ENCODE results near the gene ZNF423. TPM values are rescaled to one million over a fixed set of nuclear protein-coding genes. Genes with fewer than 3 reads are reported as not detected.

The ZNF423 gene
- total RNA-seq, 4 donors from 2014 or later, result 0.72 to 5.9 (median 1.1) TPM

DNA sequence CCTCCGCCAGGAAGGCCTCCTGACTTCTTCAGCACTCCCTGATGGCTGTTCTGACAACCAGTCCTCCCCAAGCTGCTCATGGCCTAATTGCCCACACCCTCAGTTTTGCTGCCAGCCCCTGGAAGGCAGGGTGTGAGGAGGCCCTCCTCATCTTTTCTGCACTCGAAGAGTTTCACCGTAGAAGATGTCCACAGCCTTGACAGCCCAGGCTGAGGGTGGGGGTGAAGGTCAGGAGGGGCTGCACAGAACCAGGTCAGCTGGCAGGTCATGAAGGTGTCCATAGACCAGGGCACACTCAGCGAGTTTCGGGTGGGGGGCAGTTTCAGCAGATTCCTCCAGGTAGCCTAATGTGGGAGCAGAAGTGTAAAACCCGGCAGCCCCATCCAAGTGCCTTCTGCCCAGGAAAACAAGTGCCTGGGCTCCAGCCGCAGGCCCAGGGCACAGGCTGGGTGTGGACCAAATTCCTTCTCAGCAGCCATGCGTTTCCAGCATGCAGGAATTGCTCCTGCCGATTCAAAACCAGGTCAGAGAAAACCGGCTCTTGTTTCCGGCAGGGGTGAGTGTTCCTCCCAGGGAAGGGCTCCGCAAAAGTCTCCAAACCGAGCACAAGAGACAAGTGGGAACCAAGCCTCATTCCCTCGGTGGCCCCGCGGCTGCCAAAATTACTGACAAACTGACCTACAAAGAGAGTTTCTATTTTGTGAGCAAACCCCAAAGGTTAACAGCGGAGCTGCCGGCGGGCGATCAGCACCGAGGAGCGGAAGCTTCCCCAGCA, 253.5 kb downstream of the ZNF423 start:
- WGBS, 2 donors, result 31 to 79% methylated on average over 9 to 16 of the region's 22 CpGs
- Histone ChIP-seq H3K36me3 (no peaks in the 10 kb centered on the region), H3K27me3 (no peaks in the 10 kb centered on the region), H3K4me1 (peaks cover 0 to 12% (median 4%) of the 10 kb centered on the region in 3 donors), H3K27ac (no peak overlapping the region), H3K4me3 (peak overlapping the region in 2 of 4 donors; percentile 3 to 12), H3K9me3 (no peaks in the 10 kb centered on the region)
- intact Hi-C loops (cut with DNase I), result no loop called here
- TF ChIP-seq, protein P1, sequence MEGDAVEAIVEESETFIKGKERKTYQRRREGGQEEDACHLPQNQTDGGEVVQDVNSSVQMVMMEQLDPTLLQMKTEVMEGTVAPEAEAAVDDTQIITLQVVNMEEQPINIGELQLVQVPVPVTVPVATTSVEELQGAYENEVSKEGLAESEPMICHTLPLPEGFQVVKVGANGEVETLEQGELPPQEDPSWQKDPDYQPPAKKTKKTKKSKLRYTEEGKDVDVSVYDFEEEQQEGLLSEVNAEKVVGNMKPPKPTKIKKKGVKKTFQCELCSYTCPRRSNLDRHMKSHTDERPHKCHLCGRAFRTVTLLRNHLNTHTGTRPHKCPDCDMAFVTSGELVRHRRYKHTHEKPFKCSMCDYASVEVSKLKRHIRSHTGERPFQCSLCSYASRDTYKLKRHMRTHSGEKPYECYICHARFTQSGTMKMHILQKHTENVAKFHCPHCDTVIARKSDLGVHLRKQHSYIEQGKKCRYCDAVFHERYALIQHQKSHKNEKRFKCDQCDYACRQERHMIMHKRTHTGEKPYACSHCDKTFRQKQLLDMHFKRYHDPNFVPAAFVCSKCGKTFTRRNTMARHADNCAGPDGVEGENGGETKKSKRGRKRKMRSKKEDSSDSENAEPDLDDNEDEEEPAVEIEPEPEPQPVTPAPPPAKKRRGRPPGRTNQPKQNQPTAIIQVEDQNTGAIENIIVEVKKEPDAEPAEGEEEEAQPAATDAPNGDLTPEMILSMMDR (IDR thresholded peaks at IDR 0.05), result no peak
- TF ChIP-seq POLR2A (IDR thresholded peaks at IDR 0.05), result no peak
- no peak for DNase-seq

DNA sequence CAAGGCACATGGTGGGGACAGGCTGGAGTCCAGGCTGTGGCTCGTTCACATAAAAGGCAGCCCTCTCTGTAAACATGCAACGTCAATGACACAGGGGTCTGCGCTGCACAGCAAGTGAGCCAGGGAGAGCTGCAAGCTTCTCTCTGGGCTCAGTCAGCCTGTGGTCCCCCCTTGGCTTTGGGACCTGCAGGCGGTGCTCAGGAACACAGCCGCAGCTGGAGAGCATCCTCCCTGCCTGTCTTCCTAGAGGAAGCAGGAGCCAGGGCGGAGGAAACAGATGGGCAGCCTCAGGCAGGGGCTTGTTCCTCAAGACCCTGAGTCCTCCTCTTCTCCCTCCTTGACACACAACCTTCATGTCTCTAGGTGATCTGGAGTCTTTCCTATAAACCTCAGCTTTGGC, 254.3 kb downstream of the ZNF423 start:
- no peak for DNase-seq

DNA sequence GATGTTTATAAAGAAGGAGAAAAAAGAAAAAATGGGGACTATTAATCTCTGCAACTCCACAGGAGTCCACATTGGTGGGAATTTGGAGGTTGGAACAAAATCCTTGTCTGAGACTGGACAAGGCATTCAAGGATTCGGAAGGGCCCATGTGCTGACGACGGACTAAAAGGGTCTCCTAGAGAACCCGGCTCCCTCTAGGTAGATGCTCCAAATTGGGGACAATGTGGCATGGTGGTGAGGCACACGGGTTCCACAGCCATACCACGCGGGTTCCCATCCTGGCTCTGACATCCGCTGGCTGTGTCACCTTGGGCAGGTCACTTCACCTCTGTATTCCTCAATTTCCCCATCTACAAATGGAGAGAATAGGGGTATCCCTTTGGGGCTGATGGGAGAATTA, 254.9 kb downstream of the ZNF423 start:
- no peaks in the 10 kb centered on the region for H3K9me3 ChIP-seq
- H3K4me1 ChIP-seq, result peaks cover 4 to 24% (median 6%) of the 10 kb centered on the region in 3 donors
- intact Hi-C loops (cut with DNase I), result no loop called here
- TF ChIP-seq, protein P1 (IDR thresholded peaks at IDR 0.05), result no peak
- TF ChIP-seq POLR2A (IDR thresholded peaks at IDR 0.05), result no peak
- H3K36me3 ChIP-seq, result no peaks in the 10 kb centered on the region
- no peak for DNase-seq
- no peak overlapping the region for H3K27ac ChIP-seq
- 91 to 93% methylated on average over 6 to 8 of the region's 8 CpGs for WGBS, 2 donors
- H3K27me3 ChIP-seq, result no peaks in the 10 kb centered on the region
- H3K4me3 ChIP-seq, result no peak overlapping the region

More for the DNA sequence above, 254.3 kb downstream of the ZNF423 start:
- intact Hi-C loops (cut with DNase I), result no loop called here
- 40 to 82% methylated on average over 1 to 2 of the region's 6 CpGs for WGBS, 2 donors
- TF ChIP-seq POLR2A (IDR thresholded peaks at IDR 0.05), result no peak
- TF ChIP-seq, protein P1 (IDR thresholded peaks at IDR 0.05), result no peak
- Histone ChIP-seq H3K27ac (no peak overlapping the region), H3K9me3 (no peaks in the 10 kb centered on the region), H3K36me3 (no peaks in the 10 kb centered on the region), H3K4me1 (peaks cover 3 to 18% (median 4%) of the 10 kb centered on the region in 3 donors), H3K27me3 (no peaks in the 10 kb centered on the region), H3K4me3 (no peak overlapping the region)

DNA sequence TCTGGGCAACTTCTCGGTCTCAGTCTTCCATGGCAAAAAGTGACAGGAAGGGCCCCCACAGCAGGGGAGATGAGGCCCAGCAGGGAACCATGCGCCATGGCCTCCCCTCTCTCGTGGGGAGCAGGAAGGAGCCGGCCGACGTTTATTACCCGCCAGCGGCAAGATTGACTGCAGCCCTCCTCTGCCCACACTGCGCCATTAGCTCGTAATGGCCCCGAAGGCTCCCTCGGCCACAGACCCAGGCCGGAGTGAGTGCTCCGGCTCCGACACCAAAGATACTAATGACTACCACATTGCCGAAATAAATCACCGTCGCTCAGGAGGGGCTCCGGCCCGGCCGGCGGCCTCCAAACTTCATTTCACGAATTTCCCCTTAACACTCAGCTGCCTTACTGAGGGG, 255.4 kb downstream of the ZNF423 start:
- Histone ChIP-seq H3K27ac (no peak overlapping the region), H3K9me3 (no peaks in the 10 kb centered on the region), H3K27me3 (no peaks in the 10 kb centered on the region), H3K4me3 (no peak overlapping the region), H3K4me1 (peaks cover 4 to 26% (median 6%) of the 10 kb centered on the region in 3 donors), H3K36me3 (no peaks in the 10 kb centered on the region)
- no peak for DNase-seq
- WGBS, 2 donors, result 85 to 90% methylated on average over 20 to 22 of the region's 23 CpGs
- intact Hi-C loops (cut with DNase I), result no loop called here
- no peak for TF ChIP-seq POLR2A (IDR thresholded peaks at IDR 0.05)
- TF ChIP-seq, protein P1 (IDR thresholded peaks at IDR 0.05), result no peak

DNA sequence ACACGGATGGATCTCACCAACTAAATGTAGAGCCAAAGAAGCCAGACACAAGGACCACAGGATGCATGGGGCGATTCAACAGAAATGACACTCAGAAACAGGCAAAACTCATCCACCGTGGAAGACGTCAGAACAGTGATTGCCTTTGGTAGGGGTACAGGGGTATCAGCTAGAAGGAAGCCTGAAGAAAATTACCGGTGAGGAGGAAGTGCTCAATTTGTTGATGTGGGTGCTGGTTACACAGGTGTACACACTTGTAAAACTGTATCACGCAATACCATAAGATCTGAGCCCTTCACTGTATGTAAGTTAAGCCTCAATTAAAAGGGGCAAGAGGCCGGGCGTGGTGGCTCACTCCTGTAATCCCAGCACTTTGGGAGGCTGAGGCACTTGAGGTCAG, 256.2 kb downstream of the ZNF423 start:
- DNase-seq, result no peak
- TF ChIP-seq POLR2A (IDR thresholded peaks at IDR 0.05), result no peak
- TF ChIP-seq, protein P1 (IDR thresholded peaks at IDR 0.05), result no peak
- no peak overlapping the region for H3K27ac ChIP-seq
- 79 to 80% methylated on average over 7 to 8 of the region's 8 CpGs for WGBS, 2 donors
- H3K4me1 ChIP-seq, result peaks cover 4 to 34% (median 10%) of the 10 kb centered on the region in 3 donors
- H3K36me3 ChIP-seq, result no peaks in the 10 kb centered on the region
- H3K4me3 ChIP-seq, result no peak overlapping the region
- H3K27me3 ChIP-seq, result no peaks in the 10 kb centered on the region
- intact Hi-C loops (cut with DNase I), result loop anchor here (10.0 kb wide), 2 partner anchors 105 to 185 kb away; no protein-coding TSS in a partner anchor
- H3K9me3 ChIP-seq, result no peaks in the 10 kb centered on the region
